Measurements from ENCODE around the gene PPP2R1B.

DNA sequence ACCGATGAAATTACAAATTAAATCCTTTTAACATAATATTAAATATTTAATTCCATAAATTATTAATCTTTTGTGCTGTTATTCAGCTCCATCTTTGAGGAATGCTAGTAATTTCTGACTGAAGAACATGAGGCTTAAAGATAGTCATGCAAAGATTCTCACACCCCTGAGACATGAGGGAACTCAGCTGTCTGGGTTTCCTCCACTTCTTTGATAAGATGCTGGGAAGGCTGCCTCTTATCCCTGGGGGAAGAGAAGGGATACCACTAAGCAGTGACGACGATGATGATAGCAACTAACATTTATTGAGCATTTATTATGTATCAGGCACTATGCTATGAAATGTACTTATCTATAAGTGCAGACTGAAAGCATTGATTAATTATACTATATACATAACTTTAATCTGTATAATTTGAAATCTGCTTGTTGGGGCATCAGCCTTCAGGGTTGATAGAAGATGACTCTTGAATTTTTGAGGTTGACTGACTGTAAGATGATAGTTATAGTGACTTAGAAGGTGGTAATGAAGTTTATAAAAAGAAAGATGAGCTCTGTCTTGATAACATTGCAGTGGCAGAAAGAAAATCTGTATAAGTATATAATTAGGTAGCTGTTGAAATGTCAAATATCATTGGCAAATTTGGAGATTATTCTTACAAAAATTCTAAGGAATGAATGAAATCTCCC, 85.6 kb downstream of the PPP2R1B start:
- TF ChIP-seq, protein P1, sequence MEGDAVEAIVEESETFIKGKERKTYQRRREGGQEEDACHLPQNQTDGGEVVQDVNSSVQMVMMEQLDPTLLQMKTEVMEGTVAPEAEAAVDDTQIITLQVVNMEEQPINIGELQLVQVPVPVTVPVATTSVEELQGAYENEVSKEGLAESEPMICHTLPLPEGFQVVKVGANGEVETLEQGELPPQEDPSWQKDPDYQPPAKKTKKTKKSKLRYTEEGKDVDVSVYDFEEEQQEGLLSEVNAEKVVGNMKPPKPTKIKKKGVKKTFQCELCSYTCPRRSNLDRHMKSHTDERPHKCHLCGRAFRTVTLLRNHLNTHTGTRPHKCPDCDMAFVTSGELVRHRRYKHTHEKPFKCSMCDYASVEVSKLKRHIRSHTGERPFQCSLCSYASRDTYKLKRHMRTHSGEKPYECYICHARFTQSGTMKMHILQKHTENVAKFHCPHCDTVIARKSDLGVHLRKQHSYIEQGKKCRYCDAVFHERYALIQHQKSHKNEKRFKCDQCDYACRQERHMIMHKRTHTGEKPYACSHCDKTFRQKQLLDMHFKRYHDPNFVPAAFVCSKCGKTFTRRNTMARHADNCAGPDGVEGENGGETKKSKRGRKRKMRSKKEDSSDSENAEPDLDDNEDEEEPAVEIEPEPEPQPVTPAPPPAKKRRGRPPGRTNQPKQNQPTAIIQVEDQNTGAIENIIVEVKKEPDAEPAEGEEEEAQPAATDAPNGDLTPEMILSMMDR (IDR thresholded peaks at IDR 0.05; ENCODE audit: borderline replicate concordance, extremely low read depth, low read length, poor library complexity, severe bottlenecking) = no peak
- no peak for TF ChIP-seq EZH2 (IDR thresholded peaks at IDR 0.05; ENCODE audit: borderline replicate concordance, low read depth, low read length, severe bottlenecking)

All from DND-41 (cell line).